ENCODE data around the gene COMMD6. TPM values are rescaled to one million over a fixed set of nuclear protein-coding genes. Genes with fewer than 3 reads are reported as not detected.
"Not testable (repeated sequence)": the region's sequence is repeated elsewhere in the genome, so short reads cannot be mapped to it uniquely, and the experiment has no call there.

The COMMD6 gene
- total and polyA plus RNA-seq, 2 experiments from 2014 or later, result 79.3 to 364 TPM

DNA sequence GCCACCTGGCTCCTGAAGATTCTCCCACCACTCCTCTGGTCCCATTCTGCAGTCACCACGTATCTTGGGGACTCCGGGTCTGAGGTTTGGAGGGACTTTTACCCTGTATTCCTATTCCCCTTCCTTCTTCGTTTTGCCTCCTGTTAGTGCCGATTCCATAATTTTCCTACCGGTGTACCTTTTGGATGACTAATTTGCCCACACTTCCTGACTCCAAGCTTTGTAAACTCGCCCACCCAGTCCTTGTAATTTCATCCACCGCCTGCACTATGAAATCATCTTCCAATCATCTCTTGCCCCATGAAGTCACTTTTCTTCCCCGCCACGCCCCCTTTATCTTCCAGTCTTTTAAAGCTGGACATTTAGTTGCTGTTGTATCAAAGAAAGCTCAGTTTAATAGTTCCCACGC lies 12.5 kb upstream of the COMMD6 start:
- Histone ChIP-seq H3K9ac (peak overlapping the region; percentile 81), H3K9me2 (ENCODE audit: insufficient read depth) (no peaks in the 10 kb centered on the region), H3K79me2 (ENCODE audit: insufficient read depth) (peaks cover 52% of the 10 kb centered on the region), H3K9me3 (ENCODE audit: low read depth) (no peaks in the 10 kb centered on the region), H3K4me3 (peak overlapping the region; percentile 90), H2AFZ (peak overlapping the region; percentile 92), H3K4me2 (ENCODE audit: unreplicated experiment) (peak overlapping the region; percentile 85), H3F3A (ENCODE audit: insufficient read depth) (peaks cover 17% of the 10 kb centered on the region), H4K20me1 (ENCODE audit: insufficient read depth) (no peaks in the 10 kb centered on the region), H3K27ac (peak overlapping the region; percentile 79), H3K4me1 (ENCODE audit: insufficient read depth) (peaks cover 20% of the 10 kb centered on the region), H3K36me3 (ENCODE audit: low read depth) (no peaks in the 10 kb centered on the region; the same call in 1 of the 2 replicates), H3K27me3 (replicated peaks; ENCODE audit: insufficient read depth) (no peaks in the 10 kb centered on the region)
- 1 to 3% methylated on average over 10 of the region's 10 CpGs for WGBS, 2 experiments (ENCODE audit: low coverage in 1 of 2, low lambda C conversion rate in 2 of 2, missing lambda C conversion rate in 2 of 2)
- in situ Hi-C loops (cut with MboI), result loop anchor here (10.0 kb wide), 1 partner anchor 175 kb away; no protein-coding TSS in a partner anchor
- TF ChIP-seq EZH2phosphoT487 (IDR thresholded peaks at IDR 0.05; ENCODE audit: insufficient read depth, low read depth) (no peak), EZH2 (IDR thresholded peaks at IDR 0.05; ENCODE audit: insufficient read depth, poor library complexity, severe bottlenecking) (no peak)
- DNase-seq, result peak; percentile 91

DNA sequence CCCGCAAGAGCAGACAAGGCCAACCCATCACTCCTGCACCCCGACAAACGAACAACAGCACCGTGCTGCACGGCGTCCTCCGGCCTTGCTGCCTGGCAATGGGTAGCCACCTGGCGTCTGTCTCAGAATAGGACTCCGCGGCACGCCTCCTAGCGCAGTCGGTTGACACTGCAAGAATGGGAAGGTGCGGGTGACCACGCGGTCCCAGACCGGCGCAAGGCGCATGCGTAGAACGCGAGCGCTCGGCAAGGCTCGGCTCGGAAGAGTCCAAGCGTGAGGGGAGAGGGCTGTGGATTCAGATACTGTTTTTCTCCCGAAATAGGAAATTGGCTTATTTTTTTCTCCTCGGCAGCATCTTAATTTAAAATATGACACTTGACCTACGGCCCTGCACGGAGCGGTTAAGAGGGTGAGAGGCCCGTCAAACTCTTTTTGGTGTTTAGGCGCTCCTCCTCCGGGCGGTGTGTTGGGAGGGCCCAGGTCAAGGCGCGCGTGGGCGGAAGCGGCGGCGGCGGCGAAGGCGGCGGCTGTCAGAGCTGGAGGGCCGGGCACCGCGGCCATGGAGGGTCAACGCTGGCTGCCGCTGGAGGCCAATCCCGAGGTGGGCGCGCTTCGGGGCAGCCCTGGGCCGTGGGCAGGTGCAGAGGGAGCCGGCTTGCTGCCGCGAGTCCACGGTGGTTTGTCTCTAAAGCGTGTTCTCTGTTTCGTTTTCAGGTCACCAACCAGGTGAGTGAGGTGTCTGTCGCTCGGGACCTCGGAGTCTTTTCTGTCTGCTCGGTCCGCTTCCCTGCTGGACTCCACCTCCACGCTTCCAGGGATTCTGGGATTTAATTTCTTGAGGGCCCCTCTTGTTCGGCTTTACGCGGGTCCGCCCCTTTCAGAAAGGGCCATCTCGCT lies 11.9 kb upstream of the COMMD6 start, which contains the start of gene UCHL3:
TSS of gene UCHL3 (plus strand) at position 530 of the 897 bp plus-strand sequence. CDS start at position 560, 30 bp downstream.
- no peaks in the 10 kb centered on the region for H3K27me3 ChIP-seq (replicated peaks; ENCODE audit: insufficient read depth)
- H3K27ac ChIP-seq, result peak within 1 kb of the TSS; percentile 79
- H3K9me2 ChIP-seq (ENCODE audit: insufficient read depth), result no peaks in the 10 kb centered on the region
- TF ChIP-seq EZH2phosphoT487 (IDR thresholded peaks at IDR 0.05; ENCODE audit: insufficient read depth, low read depth) (no peak), EZH2 (IDR thresholded peaks at IDR 0.05; ENCODE audit: insufficient read depth, poor library complexity, severe bottlenecking) (no peak)
- DNase-seq, result peak; percentile 97
- peak within 1 kb of the TSS; percentile 92 for H2AFZ ChIP-seq
- H3K79me2 ChIP-seq (ENCODE audit: insufficient read depth), result peaks cover 46% of the 10 kb centered on the region
- H4K20me1 ChIP-seq (ENCODE audit: insufficient read depth), result no peaks in the 10 kb centered on the region
- WGBS, 2 experiments (ENCODE audit: low coverage in 1 of 2, low lambda C conversion rate in 2 of 2, missing lambda C conversion rate in 2 of 2), result 1 to 2% methylated on average over 62 to 71 of the region's 74 CpGs
- peaks cover 26% of the 10 kb centered on the region for H3K4me1 ChIP-seq (ENCODE audit: insufficient read depth)
- no peaks in the 10 kb centered on the region for H3K9me3 ChIP-seq (ENCODE audit: low read depth)
- in situ Hi-C loops (cut with MboI), result loop anchor here (10.0 kb wide), 1 partner anchor 175 kb away; no protein-coding TSS in a partner anchor
- H3K4me2 ChIP-seq (ENCODE audit: unreplicated experiment), result peak within 1 kb of the TSS; percentile 85
- H3F3A ChIP-seq (ENCODE audit: insufficient read depth), result peaks cover 17% of the 10 kb centered on the region
- H3K4me3 ChIP-seq, result peak within 1 kb of the TSS; percentile 90
- H3K36me3 ChIP-seq (ENCODE audit: low read depth), result no peaks in the 10 kb centered on the region
- peak within 1 kb of the TSS; percentile 81 for H3K9ac ChIP-seq

DNA sequence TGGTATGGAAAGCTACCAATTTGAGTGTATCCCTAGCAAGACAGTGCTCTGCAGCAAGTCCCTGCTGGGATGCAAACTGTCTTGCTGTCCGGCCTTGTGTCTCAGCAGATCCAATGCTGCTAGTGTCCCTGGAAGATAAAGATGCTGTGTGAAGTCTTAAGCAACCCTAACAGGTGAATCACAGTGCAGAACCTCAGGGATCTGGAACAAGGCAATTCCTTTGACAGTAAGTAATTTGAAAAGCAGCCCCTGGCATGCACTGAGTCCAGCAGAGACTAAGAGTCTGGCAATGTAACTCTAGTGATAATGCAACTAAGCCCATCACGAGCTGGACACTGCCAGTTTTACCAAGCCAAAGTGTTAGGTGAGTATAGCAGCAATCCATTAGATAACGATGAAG lies 10.3 kb upstream of the COMMD6 start:
- Histone ChIP-seq H3K9ac (no peak overlapping the region), H3K9me2 (ENCODE audit: insufficient read depth) (no peaks in the 10 kb centered on the region), H3K4me1 (ENCODE audit: insufficient read depth) (peaks cover 29% of the 10 kb centered on the region), H3K4me3 (no peak overlapping the region), H4K20me1 (ENCODE audit: insufficient read depth) (no peaks in the 10 kb centered on the region), H3K4me2 (ENCODE audit: unreplicated experiment) (no peak overlapping the region), H3F3A (ENCODE audit: insufficient read depth) (peaks cover 17% of the 10 kb centered on the region), H3K9me3 (ENCODE audit: low read depth) (no peaks in the 10 kb centered on the region), H3K79me2 (ENCODE audit: insufficient read depth) (peaks cover 32% of the 10 kb centered on the region), H2AFZ (no peak overlapping the region), H3K27ac (no peak overlapping the region), H3K36me3 (ENCODE audit: low read depth) (no peaks in the 10 kb centered on the region), H3K27me3 (replicated peaks; ENCODE audit: insufficient read depth) (no peaks in the 10 kb centered on the region)
- in situ Hi-C loops (cut with MboI), result no loop called here
- no peak for TF ChIP-seq EZH2phosphoT487 (IDR thresholded peaks at IDR 0.05; ENCODE audit: insufficient read depth, low read depth)
- no peak for TF ChIP-seq EZH2 (IDR thresholded peaks at IDR 0.05; ENCODE audit: insufficient read depth, poor library complexity, severe bottlenecking)
- WGBS, 2 experiments (ENCODE audit: low coverage in 1 of 2, low lambda C conversion rate in 2 of 2, missing lambda C conversion rate in 2 of 2), result 69 to 74% methylated on average over 3 of the region's 3 CpGs
- peak; percentile 52 for DNase-seq

DNA sequence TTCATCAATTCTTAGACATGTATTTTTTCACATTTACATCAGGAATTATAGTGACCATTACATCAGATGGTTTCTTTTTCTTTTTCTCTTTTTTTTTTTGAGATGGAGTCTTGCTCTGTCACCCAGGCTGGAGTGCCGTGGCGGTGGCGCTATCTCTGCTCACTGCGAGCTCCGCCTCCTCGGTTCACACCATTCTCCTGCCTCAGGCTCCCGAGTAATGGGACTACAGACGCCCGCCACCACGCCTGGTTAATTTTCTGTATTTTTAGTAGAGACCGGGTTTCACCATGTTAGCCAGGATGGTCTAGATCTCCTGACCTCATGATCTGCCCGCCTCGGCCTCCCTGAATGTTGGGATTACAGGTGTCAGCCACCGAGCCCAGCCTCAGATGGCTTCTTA lies 7.7 kb upstream of the COMMD6 start:
- in situ Hi-C loops (cut with MboI); H3K9me3 ChIP-seq (ENCODE audit: low read depth); H3K4me2 ChIP-seq (ENCODE audit: unreplicated experiment); H3K36me3 ChIP-seq (ENCODE audit: low read depth); H2AFZ ChIP-seq; H3K27me3 ChIP-seq (replicated peaks; ENCODE audit: insufficient read depth); H4K20me1 ChIP-seq (ENCODE audit: insufficient read depth); H3K9me2 ChIP-seq (ENCODE audit: insufficient read depth); H3K79me2 ChIP-seq (ENCODE audit: insufficient read depth); H3K4me3 ChIP-seq; H3K9ac ChIP-seq; DNase-seq: not testable (repeated sequence)
- peaks cover 17% of the 10 kb centered on the region for H3F3A ChIP-seq (ENCODE audit: insufficient read depth)
- 90 to 96% methylated on average over 13 to 14 of the region's 14 CpGs for WGBS, 2 experiments (ENCODE audit: low coverage in 1 of 2, low lambda C conversion rate in 2 of 2, missing lambda C conversion rate in 2 of 2)
- H3K4me1 ChIP-seq (ENCODE audit: insufficient read depth), result peaks cover 23% of the 10 kb centered on the region
- peak overlapping the region; percentile 40 for H3K27ac ChIP-seq
